ENCODE measurements around the gene CSPG4. TPM values are rescaled to one million over a fixed set of nuclear protein-coding genes. Genes with fewer than 3 reads are reported as not detected.

CSPG4 gene
- total RNA-seq, 1 donor from 2014 or later: 9.1 TPM

- H3K36me3 ChIP-seq: peaks cover 29% of the 10 kb centered on the region
These were observed 53.4 kb downstream of the CSPG4 start for GRCh38 chr15:75659141-75659771.

GRCh38 chr15:75656813-75657212, 55.8 kb downstream of the CSPG4 start:
- H3K27ac ChIP-seq (replicated peaks): no peak overlapping the region
- no peak for DNase-seq
- no peaks in the 10 kb centered on the region for H3K9me3 ChIP-seq (replicated peaks)
- H3K27me3 ChIP-seq (ENCODE audit: low read depth): no peaks in the 10 kb centered on the region
- H3K4me1 ChIP-seq: peaks cover 81% of the 10 kb centered on the region
- no peak for TF ChIP-seq CTCF (IDR thresholded peaks at IDR 0.05; ENCODE audit: borderline replicate concordance)
- H3K36me3 ChIP-seq: peaks cover 29% of the 10 kb centered on the region
- no peak overlapping the region for H3K4me3 ChIP-seq
- intact Hi-C loops (cut with micrococcal nuclease): no loop called here

More at GRCh38 chr15:75659141-75659771, 53.4 kb downstream of the CSPG4 start:
- peaks cover 60% of the 10 kb centered on the region for H3K4me1 ChIP-seq
- DNase-seq: no peak
- H3K4me3 ChIP-seq: no peak overlapping the region
- no peaks in the 10 kb centered on the region for H3K9me3 ChIP-seq (replicated peaks)
- intact Hi-C loops (cut with micrococcal nuclease): no loop called here
- TF ChIP-seq CTCF (IDR thresholded peaks at IDR 0.05; ENCODE audit: borderline replicate concordance): no peak
- H3K27ac ChIP-seq (replicated peaks): peak overlapping the region; percentile 84
- no peaks in the 10 kb centered on the region for H3K27me3 ChIP-seq (ENCODE audit: low read depth)

GRCh38 chr15:75656331-75656730, 56.3 kb downstream of the CSPG4 start:
- peaks cover 29% of the 10 kb centered on the region for H3K36me3 ChIP-seq
- H3K4me1 ChIP-seq: peaks cover 81% of the 10 kb centered on the region
- no peak for DNase-seq
- H3K27me3 ChIP-seq (ENCODE audit: low read depth): no peaks in the 10 kb centered on the region
- H3K4me3 ChIP-seq: no peak overlapping the region
- no peak for TF ChIP-seq CTCF (IDR thresholded peaks at IDR 0.05; ENCODE audit: borderline replicate concordance)
- H3K9me3 ChIP-seq (replicated peaks): no peaks in the 10 kb centered on the region
- intact Hi-C loops (cut with micrococcal nuclease): no loop called here
- H3K27ac ChIP-seq (replicated peaks): no peak overlapping the region

- Histone ChIP-seq H3K27ac (replicated peaks) (no peak overlapping the region), H3K27me3 (ENCODE audit: low read depth) (no peaks in the 10 kb centered on the region), H3K4me1 (peaks cover 81% of the 10 kb centered on the region), H3K4me3 (no peak overlapping the region), H3K9me3 (replicated peaks) (no peaks in the 10 kb centered on the region), H3K36me3 (peaks cover 29% of the 10 kb centered on the region)
- intact Hi-C loops (cut with micrococcal nuclease): no loop called here
- DNase-seq: no peak
- TF ChIP-seq CTCF (IDR thresholded peaks at IDR 0.05; ENCODE audit: borderline replicate concordance): no peak
These were observed 56.7 kb downstream of the CSPG4 start for GRCh38 chr15:75655931-75656330.

GRCh38 chr15:75654201-75654907, 58.3 kb downstream of the CSPG4 start:
- Histone ChIP-seq H3K27me3 (ENCODE audit: low read depth) (no peaks in the 10 kb centered on the region), H3K36me3 (peaks cover 35% of the 10 kb centered on the region), H3K4me1 (peaks cover 81% of the 10 kb centered on the region), H3K27ac (replicated peaks) (peak overlapping the region; percentile 98), H3K4me3 (no peak overlapping the region), H3K9me3 (replicated peaks) (no peaks in the 10 kb centered on the region)
- no peak for DNase-seq
- TF ChIP-seq CTCF (IDR thresholded peaks at IDR 0.05; ENCODE audit: borderline replicate concordance): no peak
- intact Hi-C loops (cut with micrococcal nuclease): no loop called here
